GM06990 (cell line): ENCODE results near the gene CLEC20A.

ENCODE experiments used
- DNase-seq: peaks from one replicate; pipeline ENCODE4 v3.0.0-alpha.2; 2011; ENCODE audit not compliant: insufficient read length; ENCODE audit errors: extremely low read depth
- H3K27me3 ChIP-seq: replicated peaks from 2 replicates; pipeline ENCODE4 v1.6.0; 2011; ENCODE audit warnings: low read length; ENCODE audit not compliant: control insufficient read depth, insufficient read depth
- H3K36me3 ChIP-seq: 2 replicates; pipeline ENCODE4 v1.5.1; 2011; ENCODE audit warnings: low read length; ENCODE audit not compliant: control insufficient read depth, insufficient read depth
- H3K4me3 ChIP-seq: replicated peaks from 2 replicates; pipeline ENCODE4 v1.5.1; 2011; ENCODE audit warnings: low read depth, mild to moderate bottlenecking, control low read depth, low read length
- TF ChIP-seq, protein P1 (sequence below): IDR thresholded peaks from 2 replicates; pipeline ENCODE4 v1.5.1; 2011; ENCODE audit warnings: low read length, control low read depth, mild to moderate bottlenecking, inconsistent platforms; ENCODE audit not compliant: insufficient read depth, poor library complexity, severe bottlenecking

Gene CLEC20A

DNA sequence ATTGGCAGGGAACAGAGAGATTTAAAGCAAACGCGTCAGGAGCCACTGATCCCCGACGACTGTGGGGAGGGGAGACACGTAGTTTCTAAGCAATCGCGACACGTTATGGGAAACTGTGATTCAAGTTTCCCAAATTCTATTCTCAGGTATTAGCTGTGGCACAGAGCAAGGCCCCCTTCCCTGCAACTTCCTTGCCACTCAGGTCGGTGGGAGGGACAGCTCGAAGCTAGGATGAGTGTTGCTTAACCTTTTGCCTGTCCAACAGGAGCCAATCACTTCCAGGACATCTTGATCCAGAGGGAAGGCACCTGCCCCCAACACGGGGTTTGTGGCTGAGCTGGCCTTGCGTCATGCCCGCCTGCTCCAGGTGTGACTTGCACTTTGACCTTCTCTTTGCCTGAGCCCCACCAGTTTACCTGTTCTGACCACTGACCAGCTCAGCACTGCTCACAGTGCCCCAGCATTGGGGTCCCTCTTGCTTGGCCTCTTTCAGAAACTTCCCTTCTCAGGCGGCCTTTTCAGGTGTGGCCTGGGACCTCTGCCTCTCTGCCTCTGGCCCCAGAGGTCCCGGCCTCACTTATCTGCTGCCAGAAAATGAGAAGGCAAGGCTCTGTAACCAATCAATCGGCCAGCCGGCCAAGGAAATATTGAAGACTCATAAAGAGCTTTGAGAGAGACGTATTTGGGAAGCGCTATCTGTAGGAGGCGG is 40.8 kb upstream of the CLEC20A start:
- TF ChIP-seq, protein P1, sequence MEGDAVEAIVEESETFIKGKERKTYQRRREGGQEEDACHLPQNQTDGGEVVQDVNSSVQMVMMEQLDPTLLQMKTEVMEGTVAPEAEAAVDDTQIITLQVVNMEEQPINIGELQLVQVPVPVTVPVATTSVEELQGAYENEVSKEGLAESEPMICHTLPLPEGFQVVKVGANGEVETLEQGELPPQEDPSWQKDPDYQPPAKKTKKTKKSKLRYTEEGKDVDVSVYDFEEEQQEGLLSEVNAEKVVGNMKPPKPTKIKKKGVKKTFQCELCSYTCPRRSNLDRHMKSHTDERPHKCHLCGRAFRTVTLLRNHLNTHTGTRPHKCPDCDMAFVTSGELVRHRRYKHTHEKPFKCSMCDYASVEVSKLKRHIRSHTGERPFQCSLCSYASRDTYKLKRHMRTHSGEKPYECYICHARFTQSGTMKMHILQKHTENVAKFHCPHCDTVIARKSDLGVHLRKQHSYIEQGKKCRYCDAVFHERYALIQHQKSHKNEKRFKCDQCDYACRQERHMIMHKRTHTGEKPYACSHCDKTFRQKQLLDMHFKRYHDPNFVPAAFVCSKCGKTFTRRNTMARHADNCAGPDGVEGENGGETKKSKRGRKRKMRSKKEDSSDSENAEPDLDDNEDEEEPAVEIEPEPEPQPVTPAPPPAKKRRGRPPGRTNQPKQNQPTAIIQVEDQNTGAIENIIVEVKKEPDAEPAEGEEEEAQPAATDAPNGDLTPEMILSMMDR = no peak
- H3K36me3 ChIP-seq = no peaks in the 10 kb centered on the region
- DNase-seq = no peak
- no peak overlapping the region for H3K4me3 ChIP-seq
- no peaks in the 10 kb centered on the region; the same call in none of the 2 replicates for H3K27me3 ChIP-seq

DNA sequence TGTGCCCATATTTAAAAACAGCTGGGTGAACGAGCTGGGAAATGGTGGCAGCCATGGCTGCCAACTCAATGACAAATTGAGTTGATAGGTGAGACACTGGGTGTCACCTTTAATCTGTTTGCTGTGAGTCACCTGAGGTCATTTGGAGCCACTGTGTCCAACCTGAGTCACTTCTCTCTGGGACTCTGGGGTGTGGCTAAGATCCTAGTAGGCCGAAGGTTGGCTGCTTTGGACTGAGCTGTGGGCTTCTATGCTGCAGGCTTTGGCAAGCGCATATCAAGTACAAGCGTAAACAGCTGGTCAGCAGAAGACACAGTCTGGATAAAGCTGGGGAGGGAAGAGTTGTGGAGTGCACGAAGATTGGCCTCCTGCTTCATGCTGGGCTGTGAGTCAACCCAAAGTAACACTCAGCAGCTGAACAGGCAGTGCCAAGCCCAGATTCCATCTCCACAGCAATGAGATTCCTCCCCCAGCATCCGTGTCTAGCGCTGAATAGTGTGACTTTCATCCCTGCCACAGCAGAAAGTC is 40.1 kb upstream of the CLEC20A start:
- TF ChIP-seq, protein P1 = no peak
- H3K27me3 ChIP-seq = no peaks in the 10 kb centered on the region; the same call in none of the 2 replicates
- no peaks in the 10 kb centered on the region for H3K36me3 ChIP-seq
- no peak overlapping the region for H3K4me3 ChIP-seq
- DNase-seq = no peak

DNA sequence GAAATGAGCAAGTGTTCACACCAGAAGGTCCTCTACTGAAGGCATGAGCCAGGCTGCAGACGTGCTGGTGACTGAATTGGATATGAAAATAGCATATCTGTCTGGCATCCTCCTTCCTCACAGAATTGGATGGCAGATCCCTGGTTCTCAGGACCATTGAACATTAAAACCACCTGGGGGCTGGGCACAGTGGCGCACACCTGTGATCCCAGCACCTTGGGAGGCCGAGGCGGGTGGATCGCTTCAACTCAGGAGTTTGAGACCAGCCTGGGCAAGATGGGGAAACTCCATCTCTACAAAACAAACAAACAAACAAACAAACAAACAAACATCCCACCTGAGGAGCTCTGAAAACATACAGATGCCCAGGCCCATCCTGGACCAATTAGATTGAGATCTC is 39.6 kb upstream of the CLEC20A start:
- TF ChIP-seq, protein P1 = no peak
- Histone ChIP-seq H3K27me3 (no peaks in the 10 kb centered on the region; the same call in none of the 2 replicates), H3K36me3 (no peaks in the 10 kb centered on the region), H3K4me3 (no peak overlapping the region)
- DNase-seq = no peak

DNA sequence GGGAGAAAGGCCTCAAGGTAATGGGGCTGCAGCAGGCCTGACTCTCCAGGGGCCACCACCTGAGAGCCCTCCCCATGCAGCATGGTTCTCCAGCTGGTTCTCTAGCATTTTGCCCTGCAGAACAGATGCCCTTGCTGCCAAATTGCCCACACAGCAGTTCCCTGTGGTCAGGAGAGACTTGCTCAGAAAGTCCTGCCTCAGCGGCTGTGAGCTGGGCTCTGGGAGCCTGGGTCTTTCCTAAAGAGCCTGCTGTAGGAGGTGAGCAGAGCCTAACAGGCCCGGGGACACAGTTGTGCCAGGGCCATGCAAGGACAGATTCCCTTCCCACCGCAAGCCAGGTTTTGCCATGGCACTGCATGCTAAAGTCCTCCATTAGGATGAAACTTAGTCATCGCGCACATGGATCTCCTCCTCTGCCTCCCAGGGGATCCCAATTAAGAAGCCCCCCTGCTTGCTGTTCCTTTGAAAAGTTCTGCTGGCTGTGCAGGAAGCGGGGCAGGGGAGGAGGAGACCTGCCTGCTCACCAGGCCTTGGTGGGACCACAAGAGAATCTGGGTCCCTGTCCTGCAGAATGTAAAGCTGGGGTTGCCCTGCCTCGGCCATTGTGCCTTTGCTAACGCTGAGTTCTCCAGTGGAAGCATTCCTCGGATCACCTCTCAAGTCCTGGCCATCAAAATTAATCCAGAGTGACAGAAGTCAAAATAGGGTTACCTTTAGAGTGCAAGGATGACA is 37.5 kb upstream of the CLEC20A start:
- Histone ChIP-seq H3K4me3 (no peak overlapping the region), H3K27me3 (no peaks in the 10 kb centered on the region), H3K36me3 (no peaks in the 10 kb centered on the region)
- TF ChIP-seq, protein P1 = no peak
- DNase-seq = no peak

DNA sequence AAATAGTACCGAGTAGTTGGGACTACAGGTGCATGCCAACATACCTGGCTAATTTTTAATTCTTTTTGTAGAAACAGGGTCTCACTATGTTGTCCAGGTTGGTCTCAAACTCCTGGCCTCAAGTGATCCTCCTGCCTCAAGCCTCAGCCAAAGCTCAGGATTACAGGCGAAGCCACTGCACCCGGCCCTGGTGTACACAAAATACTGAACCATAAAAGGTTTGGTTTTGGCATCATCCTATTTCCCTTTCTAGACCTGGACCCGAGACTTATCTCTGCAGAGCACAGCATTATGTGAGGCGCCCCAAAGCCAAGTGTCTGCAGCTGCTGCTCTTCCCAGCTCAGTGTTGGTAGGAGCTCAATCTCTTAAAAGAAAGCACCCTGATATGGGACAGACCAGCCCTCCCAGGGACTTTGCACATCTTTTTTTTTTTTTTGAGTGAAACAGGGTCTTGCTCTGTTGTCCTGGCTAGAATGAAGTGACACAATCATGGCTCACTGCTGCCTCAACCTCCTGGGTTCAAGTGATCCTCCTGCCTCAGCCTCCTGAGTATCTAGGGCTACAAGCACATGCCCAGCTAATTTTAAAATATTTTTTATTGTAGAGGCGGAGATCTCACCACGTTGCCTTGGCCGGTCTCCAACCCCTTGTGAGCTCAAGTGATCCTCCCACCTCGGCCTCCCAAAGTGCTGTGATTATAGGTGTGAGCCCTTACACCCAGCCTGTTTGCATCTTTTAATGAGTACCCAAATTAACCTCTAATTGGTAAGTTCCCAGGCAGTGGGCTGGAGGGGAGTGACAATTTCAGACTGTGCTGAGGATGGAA is 36.6 kb upstream of the CLEC20A start:
- H3K27me3 ChIP-seq = no peaks in the 10 kb centered on the region
- no peak for DNase-seq
- H3K36me3 ChIP-seq = no peaks in the 10 kb centered on the region
- TF ChIP-seq, protein P1 = no peak
- H3K4me3 ChIP-seq = no peak overlapping the region
